Body of pancreas (tissue), 4 donors: ENCODE data around the gene MAP1S. TPM values are rescaled to one million over a fixed set of nuclear protein-coding genes. Genes with fewer than 3 reads are reported as not detected.

Experiments
- ATAC-seq: fragments of 150-250 bp; one replicate; pipeline ENCODE4 v1.9.1; 2016
- DNase-seq, 4 donors: peaks; one replicate each; pipeline ENCODE4 v3.0.0-alpha.2; 2019
- H3K27ac ChIP-seq, 4 donors: fragments of 200-600 bp; sonication (generic); 1 replicate in 3 of 4; 2 replicates in 1 of 4; pipeline versions ENCODE4 v1.5.1 to v1.6.1; 2016 to 2019; ENCODE audit warnings: mild to moderate bottlenecking in 1 of 4, mixed read lengths in 1 of 4, moderate library complexity in 1 of 4
- H3K27me3 ChIP-seq, 2 donors: fragments of 200-600 bp; sonication (generic); one replicate each; pipeline ENCODE4 v1.6.0; 2016; ENCODE audit warnings: mild to moderate bottlenecking in 1 of 2
- H3K36me3 ChIP-seq, 2 donors: fragments of 200-600 bp; sonication (generic); replicated peaks in 1 of 2; 2 replicates each; pipeline ENCODE4 v1.5.1; 2016; ENCODE audit warnings: low read depth in 2 of 2; ENCODE audit not compliant: insufficient read depth in 1 of 2
- H3K4me1 ChIP-seq: fragments of 200-600 bp; sonication (generic); one replicate; pipeline ENCODE4 v1.6.0; 2016
- H3K4me3 ChIP-seq, 2 donors: fragments of 200-600 bp; sonication (generic); 1 replicate in 1 of 2; 2 replicates in 1 of 2; pipeline ENCODE4 v1.5.1; 2016 to 2019
- H3K9me3 ChIP-seq, 3 donors: fragments of 200-600 bp; sonication (generic); 1 replicate in 2 of 3; 2 replicates in 1 of 3; pipeline ENCODE4 v1.5.1; 2016
- CTCF ChIP-seq, 7 experiments: fragments of 450-650 bp in 4 of 7; fragments of 200-600 bp in 3 of 7; sonication (generic) in 3 of 7; IDR thresholded peaks; one replicate each; pipeline ENCODE4 v1.5.1; 2016 to 2019; ENCODE audit warnings: antibody characterized with exemption in 7 of 7
- POLR2A ChIP-seq, 3 donors: fragments of 450-650 bp; IDR thresholded peaks; one replicate each; pipeline ENCODE4 v1.6.1; 2016; ENCODE audit warnings: antibody characterized with exemption in 3 of 3, mild to moderate bottlenecking in 2 of 3
- WGBS, 2 donors: methylation state at CpG; one replicate each; pipeline ENCODE4 v1.1.5; 2017; 5-methylcytosine and 5-hydroxymethylcytosine counted together
- intact Hi-C: fragments of 100-400 bp; cut with DNase I; formaldehyde crosslinking; loops from one replicate; pipeline ENCODE4 v1.15.1; 2023
- total RNA-seq, 2 donors: library from RNA; depleted of rRNA; stranded (reverse); fragments of >200 nt; gene quantifications; one replicate each; pipeline ENCODE4 v1.1.0, GENCODE V29; 2016

The MAP1S gene
- total RNA-seq, 2 donors from 2014 or later, result 37.1 to 53.4 TPM

- H3K36me3 ChIP-seq, result no peaks in the 10 kb centered on the region
- intact Hi-C loops, result no loop called here
Observed at GRCh38 chr19:17762505-17763229, 43.4 kb downstream of the MAP1S start.

GRCh38 chr19:17764348-17764747 is 45.1 kb downstream of the MAP1S start:
- Histone ChIP-seq H3K27ac (no peak overlapping the region), H3K9me3 (no peaks in the 10 kb centered on the region), H3K4me1 (peaks cover 12% of the 10 kb centered on the region), H3K4me3 (no peak overlapping the region), H3K27me3 (no peaks in the 10 kb centered on the region), H3K36me3 (no peaks in the 10 kb centered on the region)
- ATAC-seq (no peak), DNase-seq (no peak)
- 52 to 64% methylated on average over 6 to 7 of the region's 7 CpGs for WGBS, 2 donors
- intact Hi-C loops, result no loop called here
- no peak for TF ChIP-seq CTCF (IDR thresholded peaks at IDR 0.05)
- TF ChIP-seq POLR2A (IDR thresholded peaks at IDR 0.05), result no peak

More at GRCh38 chr19:17762505-17763229, 43.4 kb downstream of the MAP1S start:
- peaks cover 13% of the 10 kb centered on the region for H3K4me1 ChIP-seq
- TF ChIP-seq POLR2A (IDR thresholded peaks at IDR 0.05) (no peak), CTCF (IDR thresholded peaks at IDR 0.05) (no peak)
- H3K4me3 ChIP-seq, result no peak overlapping the region
- DNase-seq (no peak), ATAC-seq (no peak)
- 54 to 66% methylated on average over 12 to 17 of the region's 17 CpGs for WGBS, 2 donors
- no peaks in the 10 kb centered on the region for H3K9me3 ChIP-seq
- H3K27ac ChIP-seq, result no peak overlapping the region
- H3K27me3 ChIP-seq, result no peaks in the 10 kb centered on the region

- H3K36me3 ChIP-seq, result no peaks in the 10 kb centered on the region
- peak overlapping the region in 2 of 4 donors; percentile 15 to 36 for H3K27ac ChIP-seq
- 62 to 72% methylated on average over 12 of the region's 12 CpGs for WGBS, 2 donors
- H3K27me3 ChIP-seq, result no peaks in the 10 kb centered on the region
- TF ChIP-seq CTCF (IDR thresholded peaks at IDR 0.05) (no peak), POLR2A (IDR thresholded peaks at IDR 0.05) (no peak)
- ATAC-seq, result no peak
- DNase-seq, result peak in 1 of 4 donors; percentile 69
- H3K9me3 ChIP-seq, result no peaks in the 10 kb centered on the region
- intact Hi-C loops, result no loop called here
- peaks cover 12% of the 10 kb centered on the region for H3K4me1 ChIP-seq
- no peak overlapping the region for H3K4me3 ChIP-seq
Observed at GRCh38 chr19:17765069-17765618, 45.9 kb downstream of the MAP1S start.

- 4 to 6% methylated on average over 8 to 29 of the region's 29 CpGs for WGBS, 2 donors
- TF ChIP-seq POLR2A (IDR thresholded peaks at IDR 0.05) (no peak), CTCF (IDR thresholded peaks at IDR 0.05) (peak; percentile 64 to 84 (median 78))
- H3K4me3 ChIP-seq, result no peak overlapping the region
- intact Hi-C loops, result no loop called here
- peaks cover 12% of the 10 kb centered on the region for H3K4me1 ChIP-seq
- H3K27ac ChIP-seq, result peak overlapping the region in 2 of 4 donors; percentile 17 to 39
- ATAC-seq (peak; percentile 87), DNase-seq (peak; percentile 81 to 91 (median 88))
- no peaks in the 10 kb centered on the region for H3K27me3 ChIP-seq
- no peaks in the 10 kb centered on the region for H3K9me3 ChIP-seq
- H3K36me3 ChIP-seq, result no peaks in the 10 kb centered on the region
Observed at GRCh38 chr19:17766543-17767131, 47.4 kb downstream of the MAP1S start.
